Measurements from ENCODE around the gene STX11.

Gene STX11

DNA sequence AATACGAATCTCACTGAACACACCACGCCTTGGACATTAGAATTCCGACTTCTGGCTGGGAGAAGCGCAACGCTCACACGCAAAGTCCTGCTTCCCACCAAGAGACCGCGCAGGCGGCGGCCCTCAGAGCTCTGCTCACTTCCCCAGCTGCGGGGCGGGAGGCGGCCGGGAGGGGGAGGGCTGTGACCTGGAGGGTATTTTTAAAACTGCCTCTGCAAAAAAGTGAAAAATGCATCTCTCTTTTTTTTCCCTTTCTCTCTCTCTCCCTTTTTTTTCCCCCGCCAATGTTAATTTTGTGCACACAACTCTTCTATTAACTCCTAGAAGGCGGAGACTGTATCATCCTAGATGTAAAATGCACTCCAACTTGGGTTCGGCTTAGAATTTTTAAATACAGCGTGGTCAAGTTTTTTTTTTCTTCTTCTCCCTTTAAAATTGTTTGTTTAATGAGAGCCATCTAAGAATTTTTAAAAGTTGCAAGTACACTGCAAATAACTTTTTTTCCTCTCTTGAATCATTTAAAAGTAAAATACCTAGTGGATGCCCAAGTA is 66.4 kb downstream of the STX11 start:
- no peak for DNase-seq

DNA sequence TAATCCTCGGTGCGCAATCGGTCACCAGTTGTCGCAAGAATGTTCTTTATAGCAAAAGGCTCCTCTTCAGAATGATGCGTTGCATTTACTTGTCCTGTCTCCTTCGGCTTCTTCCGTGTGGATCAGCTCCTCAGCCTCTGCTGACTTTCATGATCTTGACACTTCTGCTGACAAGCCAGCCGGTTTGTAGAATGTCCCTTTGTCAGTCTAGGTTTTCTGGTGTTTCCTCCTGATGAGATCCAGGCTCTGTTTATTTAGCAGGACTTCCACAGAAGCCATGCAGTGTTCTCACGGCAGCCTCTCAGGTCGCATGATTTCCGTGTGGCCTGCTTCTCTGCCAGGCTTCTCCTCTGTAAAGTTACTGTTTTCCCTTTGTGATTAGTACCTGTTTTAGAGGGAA is 66.9 kb downstream of the STX11 start:
- DNase-seq: no peak

DNA sequence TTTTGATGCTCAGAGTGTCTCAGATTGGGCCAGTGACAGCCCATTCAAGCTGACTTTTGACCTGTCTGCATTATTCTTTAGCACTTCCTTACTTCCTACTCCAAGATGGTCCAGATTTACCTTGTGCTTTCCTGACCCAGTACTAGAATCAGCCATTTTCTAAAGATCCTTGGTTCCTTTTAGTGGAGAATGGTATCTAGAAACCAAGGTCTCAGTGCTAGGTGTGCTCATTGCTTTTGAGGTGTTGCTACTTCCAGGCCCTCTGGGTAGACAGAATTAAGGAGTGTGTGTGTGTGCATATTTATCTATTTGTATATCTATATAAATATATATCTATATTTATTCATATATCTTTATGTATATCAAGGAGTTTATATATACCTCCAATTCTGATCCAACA is 67.5 kb downstream of the STX11 start:
- no peak for DNase-seq

DNA sequence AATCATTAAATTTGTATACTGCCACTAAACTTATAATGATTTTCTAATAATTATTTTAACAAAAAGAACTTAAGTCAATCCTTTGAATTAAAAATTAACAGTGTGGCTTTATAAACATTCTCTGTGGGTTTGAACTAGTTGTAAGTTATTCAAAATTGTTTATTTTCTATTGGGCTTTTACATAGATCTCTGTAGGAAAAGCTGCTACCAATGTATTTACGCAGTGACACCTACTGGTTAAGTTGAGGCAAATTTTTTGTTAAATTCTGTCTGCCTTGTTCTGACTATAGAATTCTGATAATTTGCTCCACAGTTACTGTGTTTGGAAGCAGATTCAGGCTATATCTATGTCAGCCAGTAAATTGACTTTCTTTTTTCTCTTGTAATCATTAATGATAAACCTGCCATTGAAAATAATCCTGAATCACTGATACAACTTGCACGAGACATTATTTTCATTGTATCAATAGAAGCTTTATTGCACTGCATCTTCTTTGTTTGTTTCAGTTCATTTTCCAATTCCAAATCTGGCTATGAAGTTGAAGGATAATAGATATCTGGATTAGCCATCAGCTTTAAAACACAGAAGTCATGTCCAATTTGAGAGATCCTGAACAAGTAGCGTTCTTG is 68.9 kb downstream of the STX11 start:
- DNase-seq: no peak

DNA sequence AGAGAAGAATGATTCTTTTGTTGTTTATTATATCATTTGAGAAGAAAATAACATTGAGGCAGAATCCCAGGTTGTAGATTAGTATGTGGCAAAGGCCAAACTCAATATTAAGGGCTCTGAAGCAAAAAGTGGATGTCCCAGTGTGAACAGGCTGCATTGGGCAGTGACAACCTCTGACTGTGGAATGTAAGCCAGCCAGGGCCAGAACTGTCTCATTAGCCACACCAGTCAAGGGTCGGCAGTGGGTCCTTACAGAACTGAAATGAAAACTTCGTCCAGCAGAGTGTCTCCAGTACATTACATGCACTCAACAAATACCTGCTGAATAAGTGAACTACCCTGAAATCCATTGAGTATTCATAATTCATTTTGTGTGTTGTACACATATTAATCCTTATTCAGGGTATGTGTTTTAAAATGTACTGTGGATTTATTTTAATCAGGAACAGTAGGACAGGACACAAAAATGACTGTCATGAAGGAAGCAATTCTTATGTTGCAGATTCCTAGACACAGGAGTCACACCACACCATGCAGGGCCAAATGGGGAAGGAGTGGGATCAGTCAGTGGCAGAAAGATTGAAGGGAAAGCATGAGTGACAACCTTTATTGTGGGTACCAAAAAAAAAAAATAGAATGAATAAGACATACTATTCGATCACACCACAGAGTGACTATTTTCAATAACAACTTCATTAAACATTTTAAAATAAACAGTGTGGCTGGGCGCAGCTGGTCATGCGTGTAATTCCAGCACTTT is 69.9 kb downstream of the STX11 start:
- DNase-seq: no peak

DNA sequence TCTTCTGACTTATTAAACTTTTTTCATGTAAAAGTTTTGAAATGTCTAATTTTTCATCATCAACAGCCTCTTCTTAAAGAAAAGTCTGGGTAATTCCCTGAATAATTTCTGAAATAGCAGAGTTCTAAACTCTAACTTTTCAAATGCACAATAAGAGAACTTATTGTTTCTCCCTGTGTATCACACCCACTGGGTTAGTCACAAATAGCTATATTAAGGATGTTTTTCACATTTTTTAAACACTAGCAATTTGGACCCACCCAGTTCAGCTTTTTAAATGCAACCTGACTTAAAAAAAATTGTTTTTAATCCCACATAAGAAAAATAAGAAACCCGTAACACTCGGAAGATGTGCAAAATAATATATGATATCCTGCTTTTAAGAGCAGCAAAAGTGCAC is 73.4 kb downstream of the STX11 start:
- DNase-seq: no peak

DNA sequence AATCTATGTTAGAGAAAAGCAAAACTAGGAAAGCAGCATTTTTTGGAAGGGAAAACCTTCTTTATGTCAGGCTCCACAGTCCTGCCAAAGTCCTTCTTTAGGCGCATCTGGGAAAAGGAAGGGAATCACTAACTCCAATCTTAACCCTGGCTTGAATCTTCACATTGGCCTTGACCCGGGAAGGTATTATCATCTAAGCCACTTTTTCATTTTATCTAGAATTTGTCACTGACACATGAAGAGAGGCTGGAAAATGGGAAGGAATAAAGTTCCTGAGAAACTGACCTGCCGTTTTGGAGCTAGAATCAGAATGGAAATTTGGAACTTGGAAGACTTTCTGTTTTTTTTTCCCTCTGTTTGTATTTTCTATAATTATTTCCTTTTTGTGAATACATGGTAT is 81.4 kb downstream of the STX11 start:
- DNase-seq: no peak

DNA sequence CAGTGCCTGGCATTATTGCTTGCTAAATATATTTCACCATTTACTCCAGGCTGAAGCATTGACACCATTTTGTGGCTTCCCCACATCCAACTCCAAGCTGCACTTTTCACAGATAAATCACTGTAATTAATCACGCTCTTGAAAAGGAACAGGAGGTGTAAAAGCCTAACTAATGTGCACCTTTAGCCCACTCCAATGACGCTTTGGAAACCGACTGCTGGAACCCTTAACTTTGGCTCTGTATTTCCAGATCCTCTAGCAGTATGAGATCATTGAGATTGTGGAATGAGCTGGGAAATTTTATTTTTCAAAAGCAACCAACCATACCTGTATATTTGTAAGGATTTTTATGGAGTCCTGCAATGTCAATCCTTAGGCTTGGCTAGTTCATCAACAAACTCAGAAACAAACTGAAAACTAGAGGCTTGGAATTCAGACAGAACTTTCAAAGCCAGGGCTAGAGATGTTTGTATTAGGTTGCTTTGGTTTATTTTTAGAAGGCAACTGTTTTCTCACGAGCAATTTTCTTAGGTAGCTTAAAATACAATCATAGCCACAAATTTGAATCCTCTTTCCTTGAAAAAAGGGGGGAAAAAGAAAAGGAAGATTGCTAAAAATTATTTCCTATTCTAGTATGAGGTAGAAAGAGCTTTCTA is 82.0 kb downstream of the STX11 start:
- DNase-seq: no peak

DNA sequence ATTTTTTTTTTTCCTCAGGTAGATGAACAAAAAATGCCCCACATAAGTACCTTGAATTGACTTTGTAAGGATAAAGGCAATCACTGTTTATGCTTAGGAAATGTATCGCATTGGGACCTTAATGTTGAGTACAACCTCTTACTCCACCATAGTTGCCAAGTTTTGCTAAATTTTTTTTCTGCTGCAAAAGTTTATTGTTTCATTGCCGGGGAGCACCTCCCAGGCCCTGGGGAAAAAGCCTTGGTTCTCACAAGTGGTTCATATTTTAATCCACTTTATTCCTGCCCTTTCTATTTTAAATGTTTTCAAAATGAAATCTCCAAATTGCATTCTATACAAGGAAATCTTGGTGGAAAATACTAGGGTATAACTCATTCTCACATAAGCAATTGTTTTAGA is 82.5 kb downstream of the STX11 start:
- DNase-seq: no peak

DNA sequence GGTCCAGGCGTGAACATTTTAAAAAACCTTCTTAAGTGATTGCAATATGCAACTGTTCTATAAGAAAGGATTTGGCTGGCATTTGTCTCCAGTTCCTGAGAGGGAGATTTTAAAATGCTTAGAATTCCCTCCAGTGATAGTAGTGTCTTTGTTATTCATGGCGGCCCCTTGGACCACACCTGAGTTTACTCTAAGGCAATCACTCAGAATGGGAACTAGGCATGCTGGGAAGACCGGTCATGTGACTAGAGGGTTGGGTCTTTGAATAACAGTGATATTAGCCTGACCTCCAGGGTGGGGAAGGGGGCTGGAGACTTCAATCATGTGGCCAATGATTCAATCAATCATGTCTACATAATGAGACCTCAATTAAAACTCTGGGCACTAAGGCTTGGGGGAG is 84.1 kb downstream of the STX11 start:
- DNase-seq: no peak

DNA sequence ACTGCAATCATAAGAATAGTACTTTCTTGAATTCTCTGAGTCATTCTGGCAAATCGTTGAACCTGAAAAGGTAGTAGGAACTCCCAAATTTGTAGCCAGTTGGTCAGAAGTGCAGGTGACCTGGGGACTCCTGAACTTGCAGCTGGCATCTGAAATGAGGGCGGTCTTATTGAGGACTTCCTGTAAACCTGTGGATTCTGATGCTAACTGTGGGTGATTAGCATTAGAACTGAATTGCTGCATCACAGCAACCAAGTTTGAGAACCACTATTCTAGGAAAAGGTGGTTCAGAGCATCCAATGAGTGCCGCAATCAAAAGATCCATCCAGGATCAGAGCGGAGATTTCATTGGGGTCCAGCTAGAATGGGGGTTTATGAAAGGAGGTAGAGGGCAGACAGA is 84.6 kb downstream of the STX11 start:
- DNase-seq: no peak

Measured in stimulated activated CD4-positive, alpha-beta T cell treated with anti-CD3 and anti-CD28 coated beads, Interleukin-2, amount 100 ng/mL, for 24 hours (primary cell).